Thyroid gland (tissue), 4 donors: ENCODE data around the gene CLDN17. TPM values are rescaled to one million over a fixed set of nuclear protein-coding genes. Genes with fewer than 3 reads are reported as not detected.

Source experiments
- DNase-seq, 2 donors: peaks; one replicate each; pipeline ENCODE4 v3.0.0-alpha.2; 2019
- H3K27ac ChIP-seq, 3 donors: fragments of 200-600 bp; sonication (generic); 1 replicate in 2 of 3; 2 replicates in 1 of 3; pipeline ENCODE4 v1.5.1; 2016 to 2019; ENCODE audit warnings: mild to moderate bottlenecking in 1 of 3, moderate library complexity in 1 of 3
- H3K27me3 ChIP-seq: fragments of 200-600 bp; sonication (generic); one replicate; pipeline ENCODE4 v1.5.1; 2019
- H3K36me3 ChIP-seq, 2 donors: fragments of 200-600 bp; sonication (generic); one replicate each; pipeline ENCODE4 v1.5.1; 2016 to 2019
- H3K4me1 ChIP-seq, 2 donors: fragments of 200-600 bp; sonication (generic); one replicate each; pipeline ENCODE4 v1.5.1; 2017 to 2019
- H3K4me3 ChIP-seq, 3 donors: fragments of 200-600 bp; sonication (generic); replicated peaks in 1 of 3; 1 replicate in 2 of 3; 2 replicates in 1 of 3; pipeline ENCODE4 v1.5.1; 2016; ENCODE audit warnings: mild to moderate bottlenecking in 1 of 3
- H3K9me3 ChIP-seq: fragments of 200-600 bp; sonication (generic); one replicate; pipeline ENCODE4 v1.5.1; 2017
- POLR2A ChIP-seq, 2 donors: fragments of 450-650 bp; IDR thresholded peaks; one replicate each; pipeline ENCODE4 v1.6.1; 2017; ENCODE audit warnings: antibody characterized with exemption in 2 of 2, mild to moderate bottlenecking in 2 of 2, moderate library complexity in 1 of 2
- WGBS, 2 donors: methylation state at CpG; one replicate each; pipeline ENCODE4 v1.1.5; 2017; 5-methylcytosine and 5-hydroxymethylcytosine counted together
- intact Hi-C: fragments of 100-400 bp; cut with DNase I; formaldehyde crosslinking; loops from one replicate; pipeline ENCODE4 v1.15.1; 2023
- total RNA-seq, 4 donors: library from RNA; depleted of rRNA; stranded (reverse); fragments of >200 nt; gene quantifications; one replicate each; pipeline ENCODE4 v1.2.3, GENCODE V29; 2016
- TF ChIP-seq, protein P1 (sequence below), 6 experiments: fragments of 200-600 bp in 3 of 6; fragments of 450-650 bp in 3 of 6; sonication (generic) in 3 of 6; IDR thresholded peaks; one replicate each; pipeline ENCODE4 v1.5.1; 2016 to 2019; ENCODE audit warnings: antibody characterized with exemption in 6 of 6, mild to moderate bottlenecking in 2 of 6, inconsistent platforms in 1 of 6, moderate library complexity in 1 of 6

The CLDN17 gene
- total RNA-seq, 4 donors from 2014 or later, result not detected

DNA sequence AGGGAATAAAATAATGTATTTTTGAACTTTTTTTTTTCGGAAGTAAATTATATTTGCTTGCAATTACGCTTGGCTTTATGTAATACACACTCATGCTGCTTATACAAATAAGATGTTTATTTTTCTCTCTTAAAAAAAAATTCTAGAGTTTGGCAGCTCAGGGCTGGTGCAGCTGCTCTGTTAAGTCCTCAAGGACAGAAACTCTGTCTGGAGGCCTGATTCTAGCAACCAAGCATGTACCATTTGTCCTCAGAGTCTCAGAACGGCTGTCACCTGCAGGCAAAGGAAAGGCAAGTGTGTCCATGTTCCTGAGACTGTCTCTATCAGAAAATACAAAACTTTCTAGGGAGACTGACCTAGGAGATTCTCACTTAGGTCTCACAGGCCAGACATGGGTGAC lies 23.2 kb upstream of the CLDN17 start:
- no peak for DNase-seq
- no peaks in the 10 kb centered on the region for H3K9me3 ChIP-seq
- no peaks in the 10 kb centered on the region for H3K36me3 ChIP-seq
- intact Hi-C loops, result loop anchor here (10.0 kb wide), 1 partner anchor 145 kb away; no protein-coding TSS in a partner anchor
- H3K4me1 ChIP-seq, result peaks cover 0 to 5% of the 10 kb centered on the region in 2 donors
- 83 to 86% methylated on average over 3 of the region's 3 CpGs for WGBS, 2 donors
- TF ChIP-seq, protein P1, sequence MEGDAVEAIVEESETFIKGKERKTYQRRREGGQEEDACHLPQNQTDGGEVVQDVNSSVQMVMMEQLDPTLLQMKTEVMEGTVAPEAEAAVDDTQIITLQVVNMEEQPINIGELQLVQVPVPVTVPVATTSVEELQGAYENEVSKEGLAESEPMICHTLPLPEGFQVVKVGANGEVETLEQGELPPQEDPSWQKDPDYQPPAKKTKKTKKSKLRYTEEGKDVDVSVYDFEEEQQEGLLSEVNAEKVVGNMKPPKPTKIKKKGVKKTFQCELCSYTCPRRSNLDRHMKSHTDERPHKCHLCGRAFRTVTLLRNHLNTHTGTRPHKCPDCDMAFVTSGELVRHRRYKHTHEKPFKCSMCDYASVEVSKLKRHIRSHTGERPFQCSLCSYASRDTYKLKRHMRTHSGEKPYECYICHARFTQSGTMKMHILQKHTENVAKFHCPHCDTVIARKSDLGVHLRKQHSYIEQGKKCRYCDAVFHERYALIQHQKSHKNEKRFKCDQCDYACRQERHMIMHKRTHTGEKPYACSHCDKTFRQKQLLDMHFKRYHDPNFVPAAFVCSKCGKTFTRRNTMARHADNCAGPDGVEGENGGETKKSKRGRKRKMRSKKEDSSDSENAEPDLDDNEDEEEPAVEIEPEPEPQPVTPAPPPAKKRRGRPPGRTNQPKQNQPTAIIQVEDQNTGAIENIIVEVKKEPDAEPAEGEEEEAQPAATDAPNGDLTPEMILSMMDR (IDR thresholded peaks at IDR 0.05), result no peak
- no peak for TF ChIP-seq POLR2A (IDR thresholded peaks at IDR 0.05)
- H3K4me3 ChIP-seq, result no peak overlapping the region
- H3K27ac ChIP-seq, result no peak overlapping the region
- no peaks in the 10 kb centered on the region for H3K27me3 ChIP-seq

DNA sequence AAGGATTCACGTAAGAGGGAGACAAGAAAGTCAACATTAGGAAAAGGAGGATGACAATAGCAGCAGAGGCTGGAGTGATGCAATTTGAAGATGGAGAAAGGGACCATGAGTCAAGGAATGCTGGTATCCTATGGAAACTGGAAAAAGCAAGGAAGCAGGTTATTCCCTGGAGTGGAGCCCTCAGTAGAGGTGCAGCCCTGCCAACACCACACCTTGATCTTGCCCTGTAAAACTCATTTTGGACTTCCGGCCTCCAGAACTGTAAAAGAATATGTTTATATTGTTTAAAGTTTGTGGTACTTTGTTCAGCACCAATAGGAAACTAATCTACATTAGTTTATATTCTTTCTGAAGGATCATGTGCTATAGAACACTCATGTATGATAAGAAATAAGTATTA lies 19.6 kb upstream of the CLDN17 start:
- no peak for TF ChIP-seq POLR2A (IDR thresholded peaks at IDR 0.05)
- TF ChIP-seq, protein P1 (IDR thresholded peaks at IDR 0.05), result no peak
- no peaks in the 10 kb centered on the region for H3K27me3 ChIP-seq
- H3K27ac ChIP-seq, result no peak overlapping the region
- no peak overlapping the region for H3K4me3 ChIP-seq
- peaks cover 0 to 5% of the 10 kb centered on the region in 2 donors for H3K4me1 ChIP-seq
- intact Hi-C loops, result no loop called here
- WGBS, 2 donors, result 87 to 94% methylated on average over 2 of the region's 2 CpGs
- no peaks in the 10 kb centered on the region for H3K36me3 ChIP-seq
- H3K9me3 ChIP-seq, result no peaks in the 10 kb centered on the region
- no peak for DNase-seq

DNA sequence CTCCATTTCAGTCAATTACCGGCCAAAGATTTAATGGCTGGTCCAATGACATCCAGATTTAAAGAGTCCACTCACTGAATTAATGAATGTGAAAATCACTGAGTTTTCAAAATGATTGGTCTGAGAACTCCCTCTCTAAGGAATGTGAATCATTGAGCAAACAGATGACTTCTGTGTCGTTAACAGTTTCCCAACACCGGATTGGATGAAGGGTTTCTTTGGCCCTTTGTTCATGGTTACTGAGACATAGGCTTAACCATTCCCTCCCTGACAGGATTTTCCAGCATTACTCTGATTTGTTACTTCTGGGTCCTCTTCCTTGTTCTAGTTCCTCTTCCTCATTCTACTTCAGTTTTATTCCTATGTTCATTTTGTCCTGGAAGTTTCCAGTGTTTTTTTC lies 1.5 kb upstream of the CLDN17 start:
- Histone ChIP-seq H3K36me3 (no peaks in the 10 kb centered on the region), H3K4me1 (no peaks in the 10 kb centered on the region), H3K27me3 (no peaks in the 10 kb centered on the region), H3K27ac (no peak overlapping the region), H3K9me3 (no peaks in the 10 kb centered on the region), H3K4me3 (no peak overlapping the region)
- TF ChIP-seq POLR2A (IDR thresholded peaks at IDR 0.05), result no peak
- intact Hi-C loops, result no loop called here
- no peak for DNase-seq
- WGBS, 2 donors, result 55 to 74% methylated on average over 3 of the region's 3 CpGs

DNA sequence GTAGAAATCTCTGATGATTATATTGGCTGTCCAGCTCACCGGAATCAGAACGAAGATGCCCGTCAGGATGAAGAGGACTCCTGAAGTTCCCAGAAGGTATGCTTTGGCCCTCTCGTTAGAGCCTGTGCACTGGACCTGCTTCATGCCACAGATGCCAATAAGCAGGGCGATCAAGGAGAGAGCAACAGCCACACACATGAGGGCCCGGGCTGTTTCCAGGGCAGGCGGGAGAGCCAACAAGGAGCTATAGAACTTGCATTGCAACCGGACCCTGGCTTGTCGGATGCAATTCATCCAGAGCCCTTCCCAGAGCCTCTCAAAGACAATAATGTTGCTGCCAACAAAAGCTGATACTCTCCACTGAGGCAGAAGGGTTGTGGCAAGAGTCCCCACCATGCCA lies 434 bp downstream of the CLDN17 start:
- Histone ChIP-seq H3K36me3 (no peaks in the 10 kb centered on the region), H3K9me3 (no peaks in the 10 kb centered on the region), H3K27me3 (no peaks in the 10 kb centered on the region), H3K27ac (no peak overlapping the region), H3K4me3 (no peak overlapping the region), H3K4me1 (no peaks in the 10 kb centered on the region)
- TF ChIP-seq, protein P1 (IDR thresholded peaks at IDR 0.05), result no peak
- no peak for TF ChIP-seq POLR2A (IDR thresholded peaks at IDR 0.05)
- 87 to 92% methylated on average over 7 to 9 of the region's 9 CpGs for WGBS, 2 donors
- DNase-seq, result no peak
- intact Hi-C loops, result no loop called here

DNA sequence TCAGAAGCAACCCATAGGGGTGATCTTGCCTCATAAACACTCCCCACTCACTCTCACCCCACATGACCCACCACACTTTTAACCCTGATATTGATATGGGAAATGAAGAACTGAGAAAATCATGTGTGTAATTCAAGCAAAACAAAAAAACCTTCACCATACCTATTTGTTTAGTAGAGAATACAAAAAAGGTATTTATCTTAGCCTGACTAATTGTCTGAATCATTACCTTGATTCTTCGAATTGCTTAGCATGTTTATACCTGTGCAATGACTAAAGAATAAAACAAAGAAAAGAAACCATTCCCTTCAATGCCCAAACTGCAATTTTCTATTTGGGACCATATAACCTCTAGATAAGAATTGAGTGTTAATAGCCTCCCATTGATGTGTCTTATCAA lies 1.8 kb downstream of the CLDN17 start:
- Histone ChIP-seq H3K4me3 (no peak overlapping the region), H3K4me1 (no peaks in the 10 kb centered on the region), H3K36me3 (no peaks in the 10 kb centered on the region), H3K27me3 (no peaks in the 10 kb centered on the region), H3K9me3 (no peaks in the 10 kb centered on the region), H3K27ac (no peak overlapping the region)
- intact Hi-C loops, result no loop called here
- 92 to 96% methylated on average over 1 of the region's 1 CpG for WGBS, 2 donors
- DNase-seq, result no peak
- no peak for TF ChIP-seq POLR2A (IDR thresholded peaks at IDR 0.05)
- TF ChIP-seq, protein P1 (IDR thresholded peaks at IDR 0.05), result no peak
